Measurements from ENCODE around the gene ATOH8.

DNA sequence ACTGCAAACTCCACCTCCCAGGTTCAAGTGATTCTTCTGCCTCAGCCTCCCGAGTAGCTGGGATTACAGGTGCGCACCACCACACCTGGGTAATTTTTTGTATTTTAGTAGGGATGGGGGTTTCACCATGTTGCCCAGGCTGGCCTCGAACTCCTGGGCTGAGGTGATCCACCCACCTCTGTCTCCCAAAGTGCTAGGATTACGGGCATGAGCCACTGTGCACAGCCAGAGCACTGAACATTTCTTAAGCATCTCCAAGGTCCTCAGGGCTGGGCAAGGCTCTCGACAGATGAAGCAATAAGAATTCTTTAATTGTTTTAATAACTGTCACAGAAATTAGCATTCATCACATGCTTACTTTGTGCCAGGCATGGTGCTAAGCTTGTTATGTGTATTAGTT, 4.1 kb downstream of the ATOH8 start:
- TF ChIP-seq POLR2A (IDR thresholded peaks at IDR 0.05) (no peak), CTCF (IDR thresholded peaks at IDR 0.05) (no peak)

Data from heart left ventricle (tissue), 13 donors.